OCI-LY1 (cell line): Measurements from ENCODE around the gene ADAMTS14.
"Not testable (repeated sequence)": the region's sequence is repeated elsewhere in the genome, so short reads cannot be mapped to it uniquely, and the experiment has no call there.

Experiments
- EZH2 ChIP-seq: fragments of 200-600 bp; sonication (generic), shearing (Covaris generic); IDR thresholded peaks from 2 replicates; pipeline ENCODE4 v1.8.0; 2017; ENCODE audit warnings: borderline replicate concordance, mixed run types, mild to moderate bottlenecking, antibody characterized with exemption, low read length, moderate library complexity, mixed read lengths
- TF ChIP-seq, protein P1 (sequence below): fragments of 200-600 bp; sonication (generic), shearing (Covaris generic); IDR thresholded peaks from 2 replicates; pipeline ENCODE4 v1.5.1; 2017; ENCODE audit warnings: mild to moderate bottlenecking, antibody characterized with exemption, low read length, moderate library complexity, mixed read lengths

DNA sequence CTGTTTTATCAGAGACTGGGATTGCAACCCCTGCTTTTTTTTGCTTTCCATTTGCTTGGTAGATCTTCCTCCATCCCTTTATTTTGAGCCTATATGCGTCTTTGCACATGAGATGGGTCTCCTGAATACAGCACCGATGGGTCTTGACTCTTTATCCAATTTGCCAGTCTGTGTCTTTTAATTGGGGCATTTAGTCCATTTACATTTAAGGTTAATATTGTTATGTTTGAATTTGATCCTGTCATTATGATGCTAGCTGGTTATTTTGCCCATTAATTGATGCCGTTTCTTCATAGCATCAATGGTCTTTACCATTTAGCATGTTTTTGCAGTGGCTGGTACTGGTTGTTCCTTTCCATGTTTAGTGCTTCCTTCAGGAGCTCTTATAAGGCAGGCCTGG is 29.0 kb upstream of the ADAMTS14 start:
- not testable (repeated sequence) for TF ChIP-seq EZH2
- TF ChIP-seq, protein P1, sequence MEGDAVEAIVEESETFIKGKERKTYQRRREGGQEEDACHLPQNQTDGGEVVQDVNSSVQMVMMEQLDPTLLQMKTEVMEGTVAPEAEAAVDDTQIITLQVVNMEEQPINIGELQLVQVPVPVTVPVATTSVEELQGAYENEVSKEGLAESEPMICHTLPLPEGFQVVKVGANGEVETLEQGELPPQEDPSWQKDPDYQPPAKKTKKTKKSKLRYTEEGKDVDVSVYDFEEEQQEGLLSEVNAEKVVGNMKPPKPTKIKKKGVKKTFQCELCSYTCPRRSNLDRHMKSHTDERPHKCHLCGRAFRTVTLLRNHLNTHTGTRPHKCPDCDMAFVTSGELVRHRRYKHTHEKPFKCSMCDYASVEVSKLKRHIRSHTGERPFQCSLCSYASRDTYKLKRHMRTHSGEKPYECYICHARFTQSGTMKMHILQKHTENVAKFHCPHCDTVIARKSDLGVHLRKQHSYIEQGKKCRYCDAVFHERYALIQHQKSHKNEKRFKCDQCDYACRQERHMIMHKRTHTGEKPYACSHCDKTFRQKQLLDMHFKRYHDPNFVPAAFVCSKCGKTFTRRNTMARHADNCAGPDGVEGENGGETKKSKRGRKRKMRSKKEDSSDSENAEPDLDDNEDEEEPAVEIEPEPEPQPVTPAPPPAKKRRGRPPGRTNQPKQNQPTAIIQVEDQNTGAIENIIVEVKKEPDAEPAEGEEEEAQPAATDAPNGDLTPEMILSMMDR = not testable (repeated sequence)
